GM12891 (cell line): ENCODE data around the gene NAXD.
"Not testable (repeated sequence)": the region's sequence is repeated elsewhere in the genome, so short reads cannot be mapped to it uniquely, and the experiment has no call there.

Source experiments
- DNase-seq: peaks from one replicate; pipeline ENCODE4 v3.0.0; 2011; ENCODE audit warnings: low spot score; ENCODE audit not compliant: insufficient read length
- FAIRE-seq: peaks from 2 replicates; lab custom pipeline; 2011; peaks lifted over from hg19 to GRCh38; lab: Jason Lieb, UNC
- PAX5 ChIP-seq: IDR thresholded peaks from 2 replicates; pipeline ENCODE4 v1.6.1; 2011; ENCODE audit warnings: low read length, moderate library complexity, mild to moderate bottlenecking; ENCODE audit not compliant: insufficient read depth, severe bottlenecking
- POLR2A ChIP-seq: IDR thresholded peaks from 2 replicates; pipeline ENCODE4 v1.6.1; 2011; ENCODE audit warnings: low read depth, low read length, control low read depth
- POLR2AphosphoS5 ChIP-seq: IDR thresholded peaks from 2 replicates; pipeline ENCODE4 v1.6.1; 2011; ENCODE audit warnings: low read depth, low read length, control low read depth
- POU2F2 ChIP-seq: IDR thresholded peaks from 2 replicates; pipeline ENCODE4 v1.6.1; 2011; ENCODE audit warnings: low read depth, mild to moderate bottlenecking, control low read depth, low read length, moderate library complexity
- SPI1 ChIP-seq: IDR thresholded peaks from 2 replicates; pipeline ENCODE4 v1.6.1; 2011; ENCODE audit warnings: low read depth, low read length, control low read depth
- TAF1 ChIP-seq: IDR thresholded peaks from 2 replicates; pipeline ENCODE4 v1.6.1; 2011; ENCODE audit warnings: low read depth, low read length, control low read depth

The NAXD gene

GRCh38 chr13:110627761-110628476 is 12.6 kb downstream of the NAXD start:
- DNase-seq (no peak), FAIRE-seq (no peak)
- no peak for TF ChIP-seq POLR2AphosphoS5
- no peak for TF ChIP-seq PAX5
- no peak for TF ChIP-seq POLR2A
- no peak for TF ChIP-seq TAF1
- no peak for TF ChIP-seq POU2F2
- no peak for TF ChIP-seq SPI1

- DNase-seq (no peak), FAIRE-seq (no peak)
- no peak for TF ChIP-seq POLR2AphosphoS5
- TF ChIP-seq POU2F2, result no peak
- TF ChIP-seq TAF1, result no peak
- no peak for TF ChIP-seq SPI1
- no peak for TF ChIP-seq PAX5
- TF ChIP-seq POLR2A, result no peak
Observed at GRCh38 chr13:110628477-110628793, 13.1 kb downstream of the NAXD start.

- TF ChIP-seq POU2F2 (no peak), TAF1 (no peak), POLR2A (no peak), PAX5 (no peak), SPI1 (no peak), POLR2AphosphoS5 (no peak)
- DNase-seq, result no peak
- FAIRE-seq, result no peak
Observed at GRCh38 chr13:110628952-110629701, 13.8 kb downstream of the NAXD start.

- TF ChIP-seq POU2F2 (no peak), TAF1 (no peak), SPI1 (no peak), PAX5 (no peak), POLR2AphosphoS5 (no peak), POLR2A (no peak)
- no peak for FAIRE-seq
- DNase-seq, result no peak
Observed at GRCh38 chr13:110629735-110630134, 14.4 kb downstream of the NAXD start.

GRCh38 chr13:110630566-110631119 is 15.3 kb downstream of the NAXD start:
- no peak for FAIRE-seq
- TF ChIP-seq SPI1 (no peak), TAF1 (no peak), POU2F2 (no peak), POLR2AphosphoS5 (no peak), POLR2A (no peak), PAX5 (no peak)
- DNase-seq, result no peak

GRCh38 chr13:110632255-110632654 is 16.9 kb downstream of the NAXD start:
- not testable (repeated sequence) for FAIRE-seq, DNase-seq

- DNase-seq (no peak), FAIRE-seq (no peak)
- TF ChIP-seq PAX5, result no peak
- TF ChIP-seq SPI1, result no peak
- no peak for TF ChIP-seq POLR2A
- no peak for TF ChIP-seq POLR2AphosphoS5
- no peak for TF ChIP-seq TAF1
- TF ChIP-seq POU2F2, result no peak
Observed at GRCh38 chr13:110633776-110634175, 18.4 kb downstream of the NAXD start.

GRCh38 chr13:110634558-110634957 is 19.2 kb downstream of the NAXD start:
- TF ChIP-seq POLR2A (no peak), SPI1 (no peak), PAX5 (no peak), TAF1 (no peak), POLR2AphosphoS5 (no peak), POU2F2 (no peak)
- no peak for DNase-seq
- no peak for FAIRE-seq

GRCh38 chr13:110635405-110636002 is 20.2 kb downstream of the NAXD start:
- FAIRE-seq (no peak), DNase-seq (no peak)
- TF ChIP-seq POLR2AphosphoS5 (no peak), SPI1 (no peak), TAF1 (no peak), POLR2A (no peak; the same call in 1 of the 2 replicates), POU2F2 (no peak), PAX5 (no peak)
